CD14-positive monocyte (primary cell): Measurements from ENCODE around the gene ORAI3. TPM values are rescaled to one million over a fixed set of nuclear protein-coding genes. Genes with fewer than 3 reads are reported as not detected.

Experiments
- DNase-seq, 3 donors: peaks; one replicate each; pipeline ENCODE4 v3.0.0-alpha.2; 2011 to 2022
- H2AFZ ChIP-seq: 2 replicates; pipeline ENCODE4 v1.6.0; 2012; ENCODE audit warnings: mild to moderate bottlenecking, low read depth, low read length, inconsistent platforms; ENCODE audit not compliant: insufficient read depth, poor library complexity, severe bottlenecking
- H3K27ac ChIP-seq, 2 donors: 1 replicate in 1 of 2; 2 replicates in 1 of 2; pipeline ENCODE4 v1.5.1; 2012 to 2013; ENCODE audit warnings: low read length in 2 of 2, control low read depth in 1 of 2, inconsistent platforms in 1 of 2, low read depth in 1 of 2, mild to moderate bottlenecking in 1 of 2
- H3K27me3 ChIP-seq, 2 donors: one replicate each; pipeline versions ENCODE4 v1.6.0 to v1.6.1; 2011 to 2013; ENCODE audit warnings: low read length in 2 of 2; ENCODE audit not compliant: control insufficient read depth in 2 of 2, insufficient read depth in 2 of 2
- H3K36me3 ChIP-seq, 2 donors: replicated peaks in 1 of 2; 1 replicate in 1 of 2; 2 replicates in 1 of 2; pipeline versions ENCODE4 v1.5.1 to v1.6.1; 2012 to 2013; ENCODE audit warnings: low read length in 2 of 2, control low read depth in 1 of 2, inconsistent platforms in 1 of 2, mild to moderate bottlenecking in 1 of 2; ENCODE audit not compliant: insufficient read depth in 2 of 2, control insufficient read depth in 1 of 2
- H3K4me1 ChIP-seq, 2 donors: 1 replicate in 1 of 2; 2 replicates in 1 of 2; pipeline versions ENCODE4 v1.5.1 to v1.6.1; 2012 to 2013; ENCODE audit warnings: low read length in 2 of 2, control low read depth in 1 of 2, inconsistent platforms in 1 of 2, mild to moderate bottlenecking in 1 of 2, moderate library complexity in 1 of 2; ENCODE audit not compliant: insufficient read depth in 2 of 2, control insufficient read depth in 1 of 2
- H3K4me2 ChIP-seq: replicated peaks from 2 replicates; pipeline ENCODE3; 2012; ENCODE audit warnings: low read length, moderate library complexity, mild to moderate bottlenecking; ENCODE audit not compliant: poor library complexity, severe bottlenecking; ENCODE audit errors: extremely low read depth
- H3K4me3 ChIP-seq, 3 experiments: fragments of 200-600 bp in 1 of 3; sonication (generic) in 1 of 3; replicated peaks in 1 of 3; 1 replicate in 2 of 3; 2 replicates in 1 of 3; pipeline ENCODE4 v1.5.1; 2011 to 2013; ENCODE audit warnings: low read length in 3 of 3, mild to moderate bottlenecking in 3 of 3, control low read depth in 2 of 3, low read depth in 2 of 3, inconsistent platforms in 1 of 3, moderate library complexity in 1 of 3
- H3K79me2 ChIP-seq: 2 replicates; pipeline ENCODE4 v1.6.0; 2012; ENCODE audit warnings: mild to moderate bottlenecking, control low read depth, inconsistent platforms, low read length, moderate library complexity; ENCODE audit not compliant: insufficient read depth
- H3K9ac ChIP-seq: 2 replicates; pipeline ENCODE4 v1.6.0; 2017; ENCODE audit warnings: low read length, mild to moderate bottlenecking; ENCODE audit not compliant: insufficient read depth, poor library complexity, severe bottlenecking
- H3K9me3 ChIP-seq, 2 donors: replicated peaks in 1 of 2; 1 replicate in 1 of 2; 2 replicates in 1 of 2; pipeline versions ENCODE4 v1.5.1 to v1.6.1; 2012 to 2013; ENCODE audit warnings: low read length in 2 of 2, control low read depth in 1 of 2; ENCODE audit not compliant: control insufficient read depth in 1 of 2, insufficient read depth in 1 of 2
- H4K20me1 ChIP-seq: 2 replicates; pipeline ENCODE4 v1.6.0; 2012; ENCODE audit warnings: mild to moderate bottlenecking, low read length, control low read depth, moderate library complexity; ENCODE audit not compliant: insufficient read depth
- H3K27ac Mint-ChIP-seq, 7 donors: one replicate each; pipeline ENCODE4 v1.8.0; 2020; ENCODE audit warnings: mild to moderate bottlenecking in 7 of 7, mixed read lengths in 7 of 7, moderate library complexity in 6 of 7, inconsistent platforms in 2 of 7
- H3K27me3 Mint-ChIP-seq, 3 donors: one replicate each; pipeline ENCODE4 v1.8.0; 2021 to 2022; ENCODE audit warnings: low read depth in 3 of 3, mild to moderate bottlenecking in 3 of 3, mixed read lengths in 3 of 3, moderate library complexity in 3 of 3, inconsistent platforms in 1 of 3
- H3K36me3 Mint-ChIP-seq, 2 donors: one replicate each; pipeline ENCODE4 v1.8.0; 2020; ENCODE audit warnings: mixed read lengths in 2 of 2, inconsistent platforms in 1 of 2, mild to moderate bottlenecking in 1 of 2
- H3K4me1 Mint-ChIP-seq: one replicate; pipeline ENCODE4 v1.8.0; 2020; ENCODE audit warnings: mild to moderate bottlenecking, mixed read lengths
- H3K4me3 Mint-ChIP-seq, 2 donors: one replicate each; pipeline ENCODE4 v1.8.0; 2020; ENCODE audit warnings: mild to moderate bottlenecking in 2 of 2, mixed read lengths in 2 of 2, moderate library complexity in 1 of 2
- H3K9me3 Mint-ChIP-seq, 7 donors: one replicate each; pipeline ENCODE4 v1.8.0; 2020 to 2022; ENCODE audit warnings: mixed read lengths in 7 of 7, mild to moderate bottlenecking in 6 of 7, moderate library complexity in 6 of 7, inconsistent platforms in 2 of 7
- CTCF ChIP-seq: fragments of 200-600 bp; IDR thresholded peaks from one replicate; pipeline ENCODE4 v1.8.0; 2022; ENCODE audit warnings: antibody characterized with exemption, mild to moderate bottlenecking
- WGBS: methylation state at CpG from one replicate; pipeline ENCODE4 v1.1.5; 2013; ENCODE audit warnings: missing lambda C conversion rate; ENCODE audit not compliant: insufficient coverage; 5-methylcytosine and 5-hydroxymethylcytosine counted together
- intact Hi-C, 2 donors: fragments of 100-400 bp; cut with micrococcal nuclease; formaldehyde crosslinking; loops; one replicate each; pipeline versions ENCODE4 v1.15.0 to v1.15.1; 2023
- polyA plus RNA-seq, 3 donors: library from polyadenylated mRNA; depleted of rRNA in 1 of 3; unstranded in 2 of 3; stranded (reverse) in 1 of 3; fragments of 300-500 nt in 2 of 3; fragments of >200 nt in 1 of 3; fragmentation: Illumina TruSeq in 2 of 3; gene quantifications; 1 replicate in 2 of 3; 2 replicates in 1 of 3; pipeline ENCODE4 v1.2.3, GENCODE V29; 2012 to 2021

The ORAI3 gene
- polyA plus RNA-seq, 3 donors = 34.3 to 80.3 (median 76.8) TPM

DNA sequence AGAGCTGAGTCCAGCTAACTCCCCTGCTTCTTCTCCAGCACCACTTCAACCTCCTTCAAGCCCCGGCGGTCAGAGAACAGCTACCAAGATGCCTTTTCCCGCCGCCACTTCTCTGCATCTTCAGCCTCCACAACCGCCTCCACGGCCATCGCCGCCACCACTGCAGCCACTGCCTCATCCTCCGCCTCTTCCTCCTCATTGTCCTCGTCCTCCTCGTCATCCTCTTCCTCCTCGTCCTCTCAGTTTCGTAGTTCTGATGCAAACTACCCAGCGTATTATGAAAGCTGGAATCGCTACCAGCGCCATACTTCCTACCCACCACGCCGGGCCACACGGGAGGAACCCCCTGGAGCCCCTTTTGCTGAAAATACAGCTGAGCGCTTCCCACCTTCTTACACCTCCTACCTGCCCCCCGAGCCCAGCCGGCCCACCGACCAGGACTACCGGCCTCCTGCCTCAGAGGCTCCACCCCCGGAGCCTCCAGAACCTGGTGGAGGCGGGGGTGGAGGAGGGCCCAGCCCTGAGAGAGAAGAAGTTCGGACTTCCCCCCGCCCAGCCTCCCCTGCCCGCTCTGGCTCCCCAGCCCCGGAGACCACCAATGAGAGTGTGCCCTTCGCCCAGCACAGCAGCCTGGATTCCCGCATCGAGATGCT, 15.8 kb downstream of the ORAI3 start:
- Histone ChIP-seq H2AFZ (no peak overlapping the region), H3K27me3 (no peaks in the 10 kb centered on the region), H3K9ac (no peak overlapping the region), H3K4me1 (no peaks in the 10 kb centered on the region), H3K36me3 (peaks cover 88 to 95% of the 10 kb centered on the region in 2 donors), H3K4me2 (no peak overlapping the region), H3K27ac (no peak overlapping the region), H3K79me2 (peaks cover 11% of the 10 kb centered on the region), H3K4me3 (no peak overlapping the region), H3K9me3 (no peaks in the 10 kb centered on the region), H4K20me1 (peaks cover 15% of the 10 kb centered on the region)
- no peak for TF ChIP-seq CTCF
- intact Hi-C loops = no loop called here
- H3K9me3 Mint-ChIP-seq = no peaks in the 10 kb centered on the region
- peaks cover 4% of the 10 kb centered on the region for H3K4me1 Mint-ChIP-seq
- peaks cover 0 to 8% (median 0%) of the 10 kb centered on the region in 3 donors for H3K27me3 Mint-ChIP-seq
- no peak overlapping the region for H3K4me3 Mint-ChIP-seq
- DNase-seq = no peak
- peak overlapping the region in 5 of 7 donors; percentile 3 to 82 (median 66) for H3K27ac Mint-ChIP-seq
- WGBS = 57% methylated on average over 25 of the region's 33 CpGs
- H3K36me3 Mint-ChIP-seq = peaks cover 79 to 95% of the 10 kb centered on the region in 2 donors

GRCh38 chr16:30965436-30965835, 16.6 kb downstream of the ORAI3 start:
- no peak overlapping the region for H3K27ac Mint-ChIP-seq
- peaks cover 74 to 95% of the 10 kb centered on the region in 2 donors for H3K36me3 Mint-ChIP-seq

More at GRCh38 chr16:30965436-30965835, 16.6 kb downstream of the ORAI3 start:
- no peak overlapping the region for H3K27ac ChIP-seq
- no peak for DNase-seq
- H3K4me1 ChIP-seq = no peaks in the 10 kb centered on the region
- Mint-ChIP-seq H3K9me3 (no peaks in the 10 kb centered on the region), H3K4me1 (peaks cover 4% of the 10 kb centered on the region), H3K27me3 (peaks cover 0 to 8% (median 0%) of the 10 kb centered on the region in 3 donors), H3K4me3 (no peak overlapping the region)
- TF ChIP-seq CTCF = no peak
- no peak overlapping the region for H3K9ac ChIP-seq
- peaks cover 3% of the 10 kb centered on the region for H3K79me2 ChIP-seq
- no peaks in the 10 kb centered on the region for H3K9me3 ChIP-seq
- H3K36me3 ChIP-seq = peaks cover 86 to 93% of the 10 kb centered on the region in 2 donors
- 97% methylated on average over 12 of the region's 15 CpGs for WGBS
- H3K27me3 ChIP-seq = no peaks in the 10 kb centered on the region
- no peak overlapping the region for H2AFZ ChIP-seq
- H3K4me2 ChIP-seq = no peak overlapping the region
- peaks cover 13% of the 10 kb centered on the region for H4K20me1 ChIP-seq
- intact Hi-C loops = no loop called here
- H3K4me3 ChIP-seq = no peak overlapping the region
